Measurements from ENCODE around the gene UBLCP1.

The UBLCP1 gene

DNA sequence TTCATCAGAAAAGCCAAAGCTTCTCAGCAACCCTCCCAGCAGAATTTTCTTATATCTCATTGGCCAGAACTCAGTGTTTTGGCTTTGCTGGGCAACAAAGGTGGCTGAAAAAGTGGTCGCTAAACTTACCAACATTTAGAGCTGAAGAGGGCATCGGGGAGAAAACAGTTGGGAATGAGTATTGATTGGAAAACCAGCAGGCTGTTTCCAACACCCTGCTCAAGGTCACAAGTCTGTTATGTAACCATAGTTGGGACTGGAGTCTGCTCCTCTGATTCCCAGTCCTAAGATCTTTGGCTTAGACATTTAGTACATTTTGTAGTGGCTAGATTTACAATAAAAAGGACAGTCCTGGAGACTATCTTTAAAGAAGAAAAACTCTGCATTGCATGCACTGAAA, 50.1 kb downstream of the UBLCP1 start:
- no peak overlapping the region for H3K4me3 Mint-ChIP-seq
- H3K9me3 Mint-ChIP-seq, result no peaks in the 10 kb centered on the region
- H3K27ac Mint-ChIP-seq, result no peak overlapping the region
- H3K36me3 Mint-ChIP-seq (ENCODE audit: low read depth), result no peaks in the 10 kb centered on the region
- peaks cover 19% of the 10 kb centered on the region for H3K27me3 Mint-ChIP-seq
- DNase-seq, result no peak
- no peak for ATAC-seq
- H3K4me1 Mint-ChIP-seq, result peaks cover 3% of the 10 kb centered on the region

DNA sequence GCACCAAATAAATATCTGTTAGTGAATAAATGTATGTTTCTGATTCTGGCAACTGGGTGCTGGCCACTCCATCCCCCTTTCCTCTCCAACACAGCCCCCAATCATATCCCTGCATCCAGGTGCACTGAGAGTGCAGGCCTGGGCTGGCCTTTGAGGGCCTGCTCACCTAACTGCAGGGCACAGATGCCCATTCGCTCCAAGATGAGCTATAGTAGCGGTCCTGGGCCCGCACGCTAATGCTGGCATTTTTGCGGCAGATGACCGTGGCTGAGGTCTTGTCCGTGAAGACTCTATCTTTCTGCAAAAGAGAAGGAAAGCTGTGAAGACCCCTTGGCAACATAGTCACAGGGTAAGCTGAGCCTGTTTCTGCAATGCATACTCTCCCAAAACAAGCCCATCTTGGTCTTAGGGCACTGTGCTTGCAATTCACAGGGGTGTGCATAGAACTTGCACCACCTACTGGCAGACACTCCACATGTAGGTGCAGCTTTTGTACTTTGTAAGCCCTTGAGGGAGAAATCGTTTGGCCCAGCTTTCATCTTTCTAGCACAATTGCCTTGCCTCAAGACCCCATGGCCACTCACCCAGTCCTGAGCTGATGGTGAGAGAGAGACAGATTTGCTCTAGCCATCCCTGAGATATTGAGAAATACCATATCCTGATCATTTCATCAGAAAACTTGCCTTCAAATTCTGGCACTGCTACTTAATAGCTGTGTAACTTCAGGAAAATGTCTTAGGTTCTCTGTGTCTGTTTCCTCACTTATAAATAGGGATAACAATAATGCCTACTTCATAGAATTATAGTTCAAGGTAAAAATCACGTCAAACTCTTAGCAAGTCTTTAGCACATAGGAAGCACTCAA, 53.7 kb downstream of the UBLCP1 start:
- Mint-ChIP-seq H3K4me3 (no peak overlapping the region), H3K36me3 (ENCODE audit: low read depth) (no peaks in the 10 kb centered on the region), H3K27me3 (peaks cover 5% of the 10 kb centered on the region), H3K27ac (no peak overlapping the region), H3K9me3 (no peaks in the 10 kb centered on the region), H3K4me1 (no peaks in the 10 kb centered on the region)
- DNase-seq (peak; percentile 29), ATAC-seq (peak; percentile 66)

DNA sequence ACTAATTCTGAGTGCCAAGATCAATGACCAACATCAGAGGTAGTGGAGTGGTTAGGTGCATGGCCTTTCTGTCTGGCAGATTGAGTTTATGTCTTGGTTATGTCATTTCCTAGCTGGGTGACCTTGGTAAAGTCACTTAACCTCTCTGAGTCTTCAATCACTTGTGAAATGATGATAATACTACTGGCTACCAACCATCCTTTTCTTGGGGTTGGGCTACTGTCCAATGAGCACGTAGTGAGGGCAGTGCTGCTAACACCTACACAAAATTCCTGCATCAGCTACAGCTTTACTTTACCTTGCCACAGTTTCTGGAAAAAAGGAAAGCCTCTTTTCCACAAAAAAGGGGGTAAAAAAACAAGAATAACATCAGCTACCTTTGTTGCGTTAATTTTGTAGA, 54.8 kb downstream of the UBLCP1 start:
- peaks cover 3% of the 10 kb centered on the region for H3K27me3 Mint-ChIP-seq

DNA sequence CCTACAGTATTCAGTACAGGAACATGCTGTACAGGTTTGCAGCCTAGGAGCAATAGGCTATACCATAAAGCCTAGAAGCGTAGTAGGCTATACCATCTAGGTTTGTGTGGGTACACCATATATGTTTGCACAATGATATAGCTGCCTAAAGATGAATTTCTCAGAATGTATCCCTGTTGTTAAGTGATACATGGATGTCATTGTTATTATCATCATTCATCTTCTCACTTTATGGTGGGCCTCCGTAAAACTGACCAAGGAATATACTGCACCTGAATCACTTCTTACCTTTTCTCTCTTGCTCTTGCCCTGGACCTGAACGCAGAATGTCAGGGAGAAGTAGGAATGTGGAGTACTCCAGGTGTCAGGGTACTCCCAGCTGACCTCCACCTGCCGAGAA, 55.4 kb downstream of the UBLCP1 start:
- ATAC-seq, result no peak
- H3K27ac Mint-ChIP-seq, result no peak overlapping the region
- no peak for DNase-seq
- H3K4me1 Mint-ChIP-seq, result no peaks in the 10 kb centered on the region
- H3K36me3 Mint-ChIP-seq (ENCODE audit: low read depth), result no peaks in the 10 kb centered on the region
- H3K27me3 Mint-ChIP-seq, result peaks cover 3% of the 10 kb centered on the region
- H3K4me3 Mint-ChIP-seq, result no peak overlapping the region
- no peaks in the 10 kb centered on the region for H3K9me3 Mint-ChIP-seq

More for the DNA sequence above, 54.8 kb downstream of the UBLCP1 start:
- no peaks in the 10 kb centered on the region for H3K4me1 Mint-ChIP-seq
- no peak overlapping the region for H3K27ac Mint-ChIP-seq
- no peak overlapping the region for H3K4me3 Mint-ChIP-seq
- no peak for ATAC-seq
- H3K36me3 Mint-ChIP-seq (ENCODE audit: low read depth), result no peaks in the 10 kb centered on the region
- no peak for DNase-seq
- H3K9me3 Mint-ChIP-seq, result no peaks in the 10 kb centered on the region

DNA sequence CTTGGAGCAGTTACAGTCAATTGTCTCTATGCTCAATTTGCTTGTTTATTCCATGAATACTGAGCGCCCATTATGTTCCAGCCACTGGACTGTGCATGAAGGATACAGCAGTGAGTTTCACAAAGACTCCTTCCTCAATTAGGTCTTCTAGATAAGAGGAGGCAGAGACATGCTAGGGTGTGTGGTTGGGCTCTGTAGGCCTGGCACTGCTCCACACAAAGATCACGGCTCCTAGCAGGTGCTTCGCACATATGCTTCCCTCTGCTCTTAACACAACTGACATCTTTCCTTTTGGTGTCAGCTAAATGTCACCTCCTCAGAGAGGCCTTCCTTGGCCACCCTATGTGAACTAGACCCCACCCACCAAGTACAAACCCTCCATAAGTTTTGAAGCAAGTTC, 56.3 kb downstream of the UBLCP1 start:
- Mint-ChIP-seq H3K4me3 (no peak overlapping the region), H3K4me1 (no peaks in the 10 kb centered on the region), H3K27ac (no peak overlapping the region), H3K9me3 (no peaks in the 10 kb centered on the region), H3K36me3 (ENCODE audit: low read depth) (no peaks in the 10 kb centered on the region), H3K27me3 (no peaks in the 10 kb centered on the region)
- no peak for DNase-seq
- ATAC-seq, result no peak

DNA sequence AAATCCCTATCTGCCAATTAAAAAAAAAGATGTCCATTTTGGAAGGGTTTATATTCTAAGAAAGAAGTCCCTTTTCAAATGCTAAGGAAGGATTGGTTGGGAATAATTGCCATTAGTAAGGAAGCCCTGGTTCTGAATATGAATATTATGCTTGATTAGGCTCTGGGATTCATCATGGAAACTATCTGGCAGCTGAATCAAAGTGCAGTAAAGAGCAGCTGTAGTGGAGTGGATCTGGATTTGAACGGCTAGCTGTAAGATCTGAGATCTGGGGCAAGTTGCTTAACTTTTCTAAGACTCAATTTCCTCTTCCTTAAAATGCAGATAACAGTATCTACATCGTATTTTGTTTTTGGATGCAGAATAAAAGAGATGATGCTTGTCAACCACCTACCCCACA, 56.7 kb downstream of the UBLCP1 start:
- DNase-seq, result no peak
- Mint-ChIP-seq H3K27me3 (no peaks in the 10 kb centered on the region), H3K4me1 (no peaks in the 10 kb centered on the region), H3K36me3 (ENCODE audit: low read depth) (no peaks in the 10 kb centered on the region), H3K4me3 (no peak overlapping the region), H3K9me3 (no peaks in the 10 kb centered on the region), H3K27ac (no peak overlapping the region)
- ATAC-seq, result no peak

DNA sequence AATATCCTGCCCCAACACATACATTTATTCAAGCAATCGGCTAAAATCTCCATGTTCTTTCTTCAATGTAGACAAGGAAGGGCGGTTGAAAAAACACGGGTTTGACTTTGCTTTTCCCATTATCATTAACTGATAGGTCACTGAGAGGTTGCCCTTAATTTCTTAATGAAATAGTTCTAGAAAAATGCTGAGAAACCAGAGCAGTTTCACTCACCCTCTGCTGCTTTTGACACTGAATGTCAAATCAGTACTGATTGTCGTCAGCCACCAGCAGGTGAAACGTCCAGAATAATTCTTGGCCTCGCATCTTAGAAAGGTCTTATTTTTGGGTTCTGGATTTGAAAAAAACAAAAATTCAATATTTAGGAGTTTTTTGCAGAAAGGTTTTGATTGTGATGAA, 59.1 kb downstream of the UBLCP1 start:
- Mint-ChIP-seq H3K36me3 (ENCODE audit: low read depth) (no peaks in the 10 kb centered on the region), H3K4me3 (no peak overlapping the region), H3K27ac (no peak overlapping the region), H3K4me1 (no peaks in the 10 kb centered on the region), H3K9me3 (no peaks in the 10 kb centered on the region), H3K27me3 (peaks cover 1% of the 10 kb centered on the region)
- ATAC-seq (no peak), DNase-seq (no peak)

DNA sequence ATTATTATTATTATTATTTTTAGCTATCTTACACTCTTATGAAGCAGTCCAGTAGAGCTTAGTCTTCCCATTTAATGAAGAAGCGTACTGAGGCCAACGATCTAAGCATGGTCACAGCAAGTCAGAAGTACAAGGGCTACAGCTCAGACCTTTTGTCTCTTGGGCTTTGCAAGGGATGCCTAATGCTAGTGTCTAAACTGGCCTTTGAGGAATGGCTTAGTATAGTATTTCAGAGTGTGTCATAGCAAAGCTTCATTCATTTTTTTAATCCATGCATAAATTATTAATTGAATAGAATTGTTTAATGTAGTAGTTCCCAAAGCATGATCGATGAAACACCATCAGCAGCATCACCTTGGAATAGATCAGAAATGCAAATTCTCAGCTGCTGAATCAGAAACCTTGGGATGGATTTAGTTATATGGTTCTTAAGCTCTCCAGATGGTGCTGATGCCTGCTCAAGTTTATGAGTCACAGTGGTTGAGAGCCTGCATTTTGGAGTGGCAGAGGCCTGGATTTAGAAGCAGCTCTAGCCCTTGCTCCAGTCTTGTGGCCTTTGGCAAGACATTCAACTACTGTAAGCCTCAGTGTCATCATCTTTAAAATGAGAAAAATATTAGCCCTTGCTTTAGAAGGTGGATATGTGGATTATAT, 61.1 kb downstream of the UBLCP1 start:
- Mint-ChIP-seq H3K27ac (no peak overlapping the region), H3K36me3 (ENCODE audit: low read depth) (no peaks in the 10 kb centered on the region), H3K4me1 (no peaks in the 10 kb centered on the region), H3K9me3 (no peaks in the 10 kb centered on the region), H3K4me3 (no peak overlapping the region), H3K27me3 (peaks cover 1% of the 10 kb centered on the region)
- DNase-seq, result no peak
- no peak for ATAC-seq

DNA sequence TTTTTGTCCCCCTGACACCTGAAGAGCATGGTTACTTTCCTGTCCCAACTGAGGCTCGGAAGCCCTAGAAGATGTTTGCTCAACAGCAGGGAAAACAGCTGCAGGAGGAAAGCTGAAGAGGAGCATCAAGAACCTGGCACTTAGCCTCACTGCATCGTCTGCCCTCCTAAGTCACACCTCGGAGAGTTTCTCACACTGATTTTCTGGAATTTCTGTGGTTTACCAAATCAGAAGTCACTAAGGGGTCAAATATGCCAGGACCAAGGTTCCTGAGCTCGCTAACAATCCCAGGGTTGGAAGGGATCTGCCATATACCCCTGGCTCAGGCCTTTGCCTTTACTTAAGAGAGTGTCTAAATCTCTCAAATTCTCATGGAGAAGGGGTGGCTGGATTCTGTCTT, 61.9 kb downstream of the UBLCP1 start:
- no peaks in the 10 kb centered on the region for H3K9me3 Mint-ChIP-seq
- no peak for ATAC-seq
- no peak for DNase-seq
- H3K27ac Mint-ChIP-seq, result no peak overlapping the region
- peaks cover 3% of the 10 kb centered on the region for H3K27me3 Mint-ChIP-seq
- no peak overlapping the region for H3K4me3 Mint-ChIP-seq
- no peaks in the 10 kb centered on the region for H3K4me1 Mint-ChIP-seq
- H3K36me3 Mint-ChIP-seq (ENCODE audit: low read depth), result no peaks in the 10 kb centered on the region

DNA sequence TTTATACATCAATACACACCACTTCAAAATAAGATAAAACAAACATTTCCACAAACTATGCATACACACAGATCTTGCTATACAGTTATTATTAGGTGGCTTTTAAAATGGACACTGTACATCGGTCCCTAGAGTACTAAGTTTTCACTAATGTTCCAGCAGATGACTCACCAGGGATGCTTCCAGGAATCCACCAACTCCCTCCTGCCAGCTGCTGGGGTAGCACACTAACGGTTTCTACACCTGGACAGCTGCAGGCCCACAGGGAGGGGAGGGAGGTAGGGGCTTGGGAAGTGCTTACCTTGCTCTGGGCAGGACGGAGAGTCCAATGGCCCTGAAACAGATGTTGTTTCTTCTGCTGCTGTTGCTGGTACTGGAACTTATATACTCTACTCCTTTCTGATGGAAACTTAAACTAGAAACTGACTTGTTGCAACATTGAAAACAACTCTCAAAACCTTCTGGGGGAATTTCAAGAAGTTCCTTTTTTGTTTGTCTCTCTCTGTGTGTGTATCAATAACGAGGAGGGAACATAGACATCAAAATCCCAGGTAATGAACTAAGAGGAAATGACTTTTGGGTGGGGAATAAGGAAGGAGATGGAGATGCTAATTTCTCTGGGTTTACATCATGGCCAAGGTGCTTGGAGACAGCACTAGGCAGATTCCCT, 67.2 kb downstream of the UBLCP1 start, which contains the start of gene IL12B:
IL12B (minus strand) TSS at position 357 of the 670 bp plus-strand sequence. CDS start 3,705 bp downstream, outside the sequence.
- Mint-ChIP-seq H3K36me3 (ENCODE audit: low read depth) (no peaks in the 10 kb centered on the region), H3K4me3 (peak within 1 kb of the TSS; percentile 68), H3K4me1 (peaks cover 24% of the 10 kb centered on the region), H3K9me3 (no peaks in the 10 kb centered on the region), H3K27ac (no peak within 1 kb of the TSS), H3K27me3 (peaks cover 6% of the 10 kb centered on the region)
- ATAC-seq (no peak), DNase-seq (no peak)

DNA sequence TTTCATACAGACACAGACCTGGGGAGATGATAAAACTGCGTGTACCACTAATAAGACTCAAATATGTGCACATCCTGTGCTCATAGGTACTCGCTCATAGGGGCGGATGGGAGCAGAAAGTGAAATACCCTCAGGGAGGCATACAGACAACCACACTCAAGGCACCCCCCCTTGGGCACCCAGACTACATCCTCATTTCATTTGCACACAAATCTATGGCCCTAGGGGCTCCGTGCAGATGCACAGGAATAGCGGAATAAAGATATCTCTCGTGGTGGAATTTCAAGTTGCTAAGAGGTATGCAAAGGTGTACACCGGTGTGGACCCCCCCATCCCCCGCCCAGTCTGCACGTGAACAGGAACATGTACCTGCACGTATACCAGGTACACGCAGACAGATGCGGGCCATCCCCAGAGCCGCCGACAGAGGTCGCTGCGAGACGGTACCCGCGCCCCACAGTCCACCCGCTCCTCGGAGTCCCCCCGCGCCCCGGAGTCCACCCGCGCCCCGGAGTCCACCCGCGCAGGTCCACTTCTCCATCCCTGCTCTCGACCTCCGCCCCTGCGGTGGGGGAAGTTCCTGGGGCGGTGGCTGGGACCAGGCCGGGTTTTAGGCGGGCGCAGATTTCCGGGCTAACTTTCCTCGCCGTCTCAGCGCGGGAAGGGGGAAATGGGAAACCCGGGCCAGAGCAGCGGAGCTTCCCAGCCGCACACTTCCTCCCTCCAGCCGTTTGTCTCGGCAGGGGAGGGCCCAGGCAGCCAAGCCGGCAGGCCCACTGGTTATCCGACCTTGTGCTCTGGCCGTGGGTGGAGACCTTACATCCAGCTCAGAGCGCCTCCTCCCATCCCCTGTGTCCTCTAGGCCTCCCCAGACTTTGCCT, 68.2 kb downstream of the UBLCP1 start:
- H3K4me1 Mint-ChIP-seq, result peaks cover 25% of the 10 kb centered on the region
- peak; percentile 85 for DNase-seq
- peaks cover 6% of the 10 kb centered on the region for H3K27me3 Mint-ChIP-seq
- H3K27ac Mint-ChIP-seq, result no peak overlapping the region
- peak; percentile 82 for ATAC-seq
- H3K9me3 Mint-ChIP-seq, result no peaks in the 10 kb centered on the region
- no peaks in the 10 kb centered on the region for H3K36me3 Mint-ChIP-seq (ENCODE audit: low read depth)
- peak overlapping the region; percentile 68 for H3K4me3 Mint-ChIP-seq

DNA sequence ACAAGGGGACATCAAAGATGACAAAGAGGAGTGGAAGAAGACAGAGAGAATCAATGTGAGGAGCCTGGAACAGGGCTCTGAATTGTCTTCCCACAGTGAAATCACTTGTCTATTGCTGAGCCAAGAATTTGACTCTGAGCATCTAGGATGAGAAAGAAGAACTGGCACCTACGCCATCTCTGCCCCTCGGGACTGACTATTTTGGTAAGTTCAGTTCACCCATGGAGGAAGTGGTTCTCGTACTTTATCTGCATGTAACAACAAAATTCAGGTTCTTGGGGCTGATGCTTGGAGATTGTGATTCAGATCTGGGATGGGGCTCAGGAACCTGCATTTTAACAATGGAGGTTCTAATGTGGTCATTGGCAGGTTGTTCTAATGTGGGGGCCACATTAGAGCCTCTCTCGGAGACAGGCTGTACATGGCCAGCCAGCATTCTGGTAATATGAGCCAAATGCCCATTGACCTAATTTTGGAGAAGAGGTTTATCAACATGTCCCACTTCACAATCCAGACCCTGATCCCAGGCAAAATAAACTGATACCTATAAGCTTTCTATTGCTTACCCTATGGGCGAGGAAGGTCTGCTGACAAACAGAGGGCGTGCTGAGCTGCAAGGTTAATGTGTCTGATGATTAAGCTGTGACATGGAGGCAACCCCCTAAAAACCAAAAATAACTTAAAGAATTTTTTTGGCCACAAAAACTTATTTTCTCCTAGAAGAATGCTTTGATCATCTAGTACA, 69.9 kb downstream of the UBLCP1 start:
- Mint-ChIP-seq H3K4me3 (no peak overlapping the region), H3K9me3 (no peaks in the 10 kb centered on the region), H3K27me3 (peaks cover 5% of the 10 kb centered on the region), H3K27ac (no peak overlapping the region), H3K36me3 (ENCODE audit: low read depth) (no peaks in the 10 kb centered on the region), H3K4me1 (peaks cover 41% of the 10 kb centered on the region)
- DNase-seq (no peak), ATAC-seq (no peak)

DNA sequence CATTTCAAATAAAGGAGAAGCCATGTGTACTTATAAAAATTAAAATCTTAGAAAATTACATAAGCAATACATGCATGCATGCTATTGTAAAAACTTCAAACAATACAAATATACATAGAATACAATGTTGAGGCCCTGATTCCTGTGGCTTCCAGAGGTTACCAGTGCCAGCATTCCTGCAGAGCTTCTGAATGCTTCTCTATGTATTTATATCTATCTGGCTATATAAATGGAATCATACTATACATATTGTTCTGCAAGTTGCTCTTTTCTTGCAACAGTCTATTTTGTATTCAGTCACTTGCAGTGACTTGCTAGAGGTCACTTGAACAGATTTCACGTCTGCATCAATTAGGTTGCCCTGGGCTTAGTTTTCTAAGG, 70.4 kb downstream of the UBLCP1 start:
- ATAC-seq, result no peak
- DNase-seq, result no peak
- no peaks in the 10 kb centered on the region for H3K36me3 Mint-ChIP-seq (ENCODE audit: low read depth)
- H3K9me3 Mint-ChIP-seq, result no peaks in the 10 kb centered on the region
- H3K4me3 Mint-ChIP-seq, result no peak overlapping the region
- H3K27ac Mint-ChIP-seq, result no peak overlapping the region
- peaks cover 46% of the 10 kb centered on the region for H3K4me1 Mint-ChIP-seq
- H3K27me3 Mint-ChIP-seq, result peaks cover 5% of the 10 kb centered on the region
